PC-3 (cell line): ENCODE data around the gene AJAP1. TPM values are rescaled to one million over a fixed set of nuclear protein-coding genes. Genes with fewer than 3 reads are reported as not detected.

Experiments
- ATAC-seq: fragments of 200-7000 bp; cut with Tn5 transposase; 2 replicates; pipeline ENCODE4 v1.9.1; 2020; ENCODE audit warnings: mild to moderate bottlenecking, moderate library complexity
- BruUV-seq: library from RNA; stranded (reverse); fragments of 400-500 nt; replicated peaks from 2 replicates; lab custom pipeline; 2021; lab: Mats Ljungman, UMichigan
- CTCF ChIA-PET: fragments of 300-600 bp; sonication (Branson Sonifier 250); formaldehyde crosslinking; loops from one replicate; lab custom pipeline; 2022; ENCODE audit warnings: antibody characterized with exemption; lab: Charles Lee
- POLR2A ChIA-PET: fragments of 300-600 bp; sonication (Branson Sonifier 250); formaldehyde crosslinking; loops from one replicate; lab custom pipeline; 2022; ENCODE audit warnings: antibody characterized with exemption; ENCODE audit not compliant: unreplicated experiment; lab: Charles Lee
- DNase-seq: peaks from one replicate; pipeline ENCODE4 v3.0.0-alpha.2; 2015
- H2AFZ ChIP-seq: fragments of 300-600 bp; sonication (generic); 2 replicates; pipeline ENCODE4 v1.6.0; 2016; ENCODE audit warnings: antibody characterized with exemption, low read length
- H3F3A ChIP-seq: fragments of 300-600 bp; sonication (generic); one replicate; pipeline ENCODE4 v1.6.0; 2017; ENCODE audit warnings: antibody characterized with exemption, low read length, control low read depth, mild to moderate bottlenecking; ENCODE audit not compliant: unreplicated experiment
- H3K27ac ChIP-seq: fragments of 300-600 bp; sonication (generic); 2 replicates; pipeline ENCODE4 v1.5.1; 2016; ENCODE audit warnings: mild to moderate bottlenecking, low read length
- H3K27me3 ChIP-seq: fragments of 300-600 bp; sonication (generic); 2 replicates; pipeline ENCODE4 v1.6.1; 2016; ENCODE audit warnings: low read length, mixed read lengths
- H3K36me3 ChIP-seq: fragments of 300-600 bp; sonication (generic); 2 replicates; pipeline ENCODE4 v1.6.1; 2016; ENCODE audit warnings: low read depth, mixed run types, low read length, mixed read lengths
- H3K4me1 ChIP-seq: fragments of 300-600 bp; sonication (generic); 2 replicates; pipeline ENCODE4 v1.5.1; 2016; ENCODE audit warnings: low read length; ENCODE audit not compliant: insufficient read depth
- H3K4me2 ChIP-seq: fragments of 300-600 bp; sonication (generic); 2 replicates; pipeline ENCODE4 v1.6.0; 2016; ENCODE audit warnings: low read length
- H3K4me3 ChIP-seq: fragments of 300-600 bp; sonication (generic); 2 replicates; pipeline ENCODE4 v1.5.1; 2016; ENCODE audit warnings: mild to moderate bottlenecking, low read length, mixed read lengths
- H3K79me2 ChIP-seq: fragments of 300-600 bp; sonication (generic); 2 replicates; pipeline ENCODE4 v1.6.1; 2017; ENCODE audit warnings: low read length, mixed read lengths
- H3K9ac ChIP-seq: fragments of 300-600 bp; sonication (generic); 2 replicates; pipeline ENCODE4 v1.6.0; 2016; ENCODE audit warnings: mild to moderate bottlenecking, low read length
- H3K9me2 ChIP-seq: fragments of 300-600 bp; sonication (generic); replicated peaks from 2 replicates; pipeline ENCODE4 v1.6.1; 2016; ENCODE audit warnings: mixed run types, low read length, mixed read lengths
- H3K9me3 ChIP-seq: fragments of 300-600 bp; sonication (generic); 2 replicates; pipeline ENCODE4 v1.6.1; 2016; ENCODE audit warnings: low read length, mixed read lengths
- H4K20me1 ChIP-seq: fragments of 300-600 bp; sonication (generic); 2 replicates; pipeline ENCODE4 v1.6.1; 2016; ENCODE audit warnings: low read length, mixed read lengths
- EZH2 ChIP-seq: fragments of 300-600 bp; sonication (generic); IDR thresholded peaks from one replicate; pipeline ENCODE4 v1.6.1; 2017; ENCODE audit warnings: antibody characterized with exemption, mild to moderate bottlenecking, low read length; ENCODE audit not compliant: unreplicated experiment
- EZH2phosphoT487 ChIP-seq: fragments of 300-600 bp; sonication (generic); IDR thresholded peaks from 2 replicates; pipeline ENCODE4 v1.6.1; 2018; ENCODE audit warnings: mild to moderate bottlenecking, antibody characterized with exemption, low read length, borderline replicate concordance
- intact Hi-C: fragments of 100-400 bp; cut with micrococcal nuclease; formaldehyde crosslinking; loops from 2 replicates; pipeline ENCODE4 v1.9.0; 2023
- total RNA-seq: library from RNA; depleted of rRNA; stranded (reverse); fragments of >200 nt; gene quantifications from 2 replicates; pipeline ENCODE4 v1.2.3, GENCODE V29; 2014
- TF ChIP-seq, protein P1 (sequence below): fragments of 300-600 bp; sonication (generic); conservative IDR thresholded peaks from 2 replicates; pipeline ENCODE4 v1.5.1; 2017; ENCODE audit warnings: antibody characterized with exemption, low read depth, mild to moderate bottlenecking, low read length

The AJAP1 gene
- total RNA-seq, 1 experiment from 2014 or later: not detected

DNA sequence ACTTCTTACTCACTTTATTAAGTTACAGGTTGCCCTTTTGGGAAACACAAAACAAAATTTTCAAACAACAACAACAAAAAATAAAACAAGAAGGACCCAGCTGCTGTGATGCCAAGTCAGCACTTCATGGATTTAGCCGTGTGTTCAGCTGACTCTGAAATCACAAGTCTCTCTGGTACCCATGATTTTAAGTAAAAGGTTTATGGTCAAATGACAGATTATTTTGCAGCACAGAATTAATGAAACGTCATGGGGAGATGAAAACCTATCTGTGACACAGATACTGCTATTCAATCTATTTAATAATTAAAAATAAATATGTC, 7.1 kb downstream of the AJAP1 start:
- H3K4me2 ChIP-seq: no peak overlapping the region
- ATAC-seq: no peak
- H3K36me3 ChIP-seq: no peaks in the 10 kb centered on the region
- H3K79me2 ChIP-seq: no peaks in the 10 kb centered on the region
- H3K27ac ChIP-seq: no peak overlapping the region
- no peaks in the 10 kb centered on the region for H4K20me1 ChIP-seq
- no peaks in the 10 kb centered on the region for H3K9me2 ChIP-seq
- no peaks in the 10 kb centered on the region for H3K9me3 ChIP-seq
- no peak overlapping the region for H3K4me3 ChIP-seq
- ChIA-PET CTCF (no interaction called here), POLR2A (no interaction called here)
- H3F3A ChIP-seq: no peaks in the 10 kb centered on the region
- H3K4me1 ChIP-seq: no peaks in the 10 kb centered on the region
- intact Hi-C loops: no loop called here
- BruUV-seq: no TSS peak
- no peak overlapping the region for H2AFZ ChIP-seq
- no peak for DNase-seq
- no peak for TF ChIP-seq EZH2
- TF ChIP-seq, protein P1, sequence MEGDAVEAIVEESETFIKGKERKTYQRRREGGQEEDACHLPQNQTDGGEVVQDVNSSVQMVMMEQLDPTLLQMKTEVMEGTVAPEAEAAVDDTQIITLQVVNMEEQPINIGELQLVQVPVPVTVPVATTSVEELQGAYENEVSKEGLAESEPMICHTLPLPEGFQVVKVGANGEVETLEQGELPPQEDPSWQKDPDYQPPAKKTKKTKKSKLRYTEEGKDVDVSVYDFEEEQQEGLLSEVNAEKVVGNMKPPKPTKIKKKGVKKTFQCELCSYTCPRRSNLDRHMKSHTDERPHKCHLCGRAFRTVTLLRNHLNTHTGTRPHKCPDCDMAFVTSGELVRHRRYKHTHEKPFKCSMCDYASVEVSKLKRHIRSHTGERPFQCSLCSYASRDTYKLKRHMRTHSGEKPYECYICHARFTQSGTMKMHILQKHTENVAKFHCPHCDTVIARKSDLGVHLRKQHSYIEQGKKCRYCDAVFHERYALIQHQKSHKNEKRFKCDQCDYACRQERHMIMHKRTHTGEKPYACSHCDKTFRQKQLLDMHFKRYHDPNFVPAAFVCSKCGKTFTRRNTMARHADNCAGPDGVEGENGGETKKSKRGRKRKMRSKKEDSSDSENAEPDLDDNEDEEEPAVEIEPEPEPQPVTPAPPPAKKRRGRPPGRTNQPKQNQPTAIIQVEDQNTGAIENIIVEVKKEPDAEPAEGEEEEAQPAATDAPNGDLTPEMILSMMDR: no peak
- H3K27me3 ChIP-seq: peaks cover 77% of the 10 kb centered on the region
- no peak overlapping the region for H3K9ac ChIP-seq

GRCh38 chr1:4662168-4662567, 7.8 kb downstream of the AJAP1 start:
- H3K9ac ChIP-seq: no peak overlapping the region
- H3K4me2 ChIP-seq: no peak overlapping the region
- no peak overlapping the region for H3K4me3 ChIP-seq
- ChIA-PET CTCF (no interaction called here), POLR2A (no interaction called here)
- H3K4me1 ChIP-seq: no peaks in the 10 kb centered on the region
- no peaks in the 10 kb centered on the region for H3K36me3 ChIP-seq
- TF ChIP-seq EZH2: no peak
- no peak for TF ChIP-seq EZH2phosphoT487
- TF ChIP-seq, protein P1: no peak
- DNase-seq (no peak), ATAC-seq (no peak)
- H4K20me1 ChIP-seq: no peaks in the 10 kb centered on the region
- intact Hi-C loops: no loop called here
- peaks cover 76% of the 10 kb centered on the region for H3K27me3 ChIP-seq
- no peaks in the 10 kb centered on the region for H3F3A ChIP-seq
- H2AFZ ChIP-seq: no peak overlapping the region
- no peaks in the 10 kb centered on the region for H3K79me2 ChIP-seq
- no peak overlapping the region for H3K27ac ChIP-seq
- H3K9me2 ChIP-seq: no peaks in the 10 kb centered on the region
- no TSS peak for BruUV-seq
- no peaks in the 10 kb centered on the region for H3K9me3 ChIP-seq

DNA sequence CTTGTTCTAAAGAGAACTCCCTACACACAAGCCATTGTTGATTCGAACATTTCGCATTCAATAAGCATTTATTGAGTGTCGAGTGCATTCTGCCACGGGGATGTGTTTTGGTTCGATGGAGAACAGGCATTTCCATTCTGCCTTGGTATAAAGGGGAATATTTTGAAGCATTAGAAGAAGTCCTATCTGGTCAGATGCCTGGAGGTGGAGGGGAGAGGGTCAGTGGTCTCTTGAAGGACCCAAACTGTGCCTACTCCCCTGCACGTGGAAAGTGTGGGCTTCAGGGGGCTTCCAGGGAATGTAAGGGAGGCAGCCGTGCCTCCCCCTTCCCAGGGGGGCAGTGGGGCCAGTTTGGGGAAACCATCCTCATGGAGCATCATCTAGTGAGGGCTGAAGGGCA, 8.3 kb downstream of the AJAP1 start:
- H2AFZ ChIP-seq: no peak overlapping the region
- no peaks in the 10 kb centered on the region for H3K9me3 ChIP-seq
- no peaks in the 10 kb centered on the region for H3K36me3 ChIP-seq
- no peak overlapping the region for H3K4me3 ChIP-seq
- H3K27me3 ChIP-seq: peaks cover 77% of the 10 kb centered on the region
- no peaks in the 10 kb centered on the region for H3K9me2 ChIP-seq
- H3F3A ChIP-seq: no peaks in the 10 kb centered on the region
- no peaks in the 10 kb centered on the region for H3K79me2 ChIP-seq
- no peak for DNase-seq
- POLR2A ChIA-PET: no interaction called here
- TF ChIP-seq EZH2 (no peak), EZH2phosphoT487 (no peak)
- TF ChIP-seq, protein P1: no peak
- CTCF ChIA-PET: no interaction called here
- no peak overlapping the region for H3K4me2 ChIP-seq
- intact Hi-C loops: no loop called here
- H3K9ac ChIP-seq: no peak overlapping the region
- no peak overlapping the region for H3K27ac ChIP-seq
- BruUV-seq: no TSS peak
- ATAC-seq: no peak
- no peaks in the 10 kb centered on the region for H4K20me1 ChIP-seq
- H3K4me1 ChIP-seq: no peaks in the 10 kb centered on the region
